CD4-positive, alpha-beta T cell treated with Interleukin-12 subunit alpha and Interleukin-12 subunit beta, for 1 hour (primary cell): ENCODE data around the gene CDC25A.

Experiments
- DNase-seq: peaks from one replicate; pipeline ENCODE4 v3.0.0-alpha.2; 2020

Gene CDC25A

DNA sequence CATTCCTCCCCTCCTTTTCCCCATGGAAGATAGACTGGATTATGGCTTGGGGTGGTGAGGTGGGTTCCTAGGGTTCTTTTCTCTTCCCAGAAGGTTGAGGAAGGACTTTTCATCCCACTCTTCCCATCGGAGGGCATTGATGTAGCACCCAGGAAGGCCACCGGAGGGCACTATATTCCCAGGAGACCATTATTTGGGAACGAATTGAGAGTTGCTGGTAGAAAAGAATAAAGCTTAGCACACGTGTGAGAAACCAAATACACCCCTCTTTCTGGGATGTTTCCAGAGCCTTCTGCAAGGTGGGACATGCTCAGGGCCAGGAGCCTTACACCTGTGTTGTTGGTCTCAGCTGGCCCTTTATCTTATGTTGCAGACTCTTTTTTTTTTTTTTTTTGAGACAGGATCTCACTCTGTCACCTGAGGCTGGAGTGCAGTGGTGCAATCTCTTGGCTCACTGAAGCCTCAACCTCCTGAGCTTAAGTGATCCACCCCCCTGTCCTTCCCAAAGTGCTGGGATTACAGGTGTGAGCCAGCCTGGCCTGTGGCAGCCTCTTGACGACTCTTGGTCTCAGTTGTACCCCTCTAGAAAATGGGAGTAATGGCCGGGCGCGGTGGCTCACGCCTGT lies 6.3 kb upstream of the CDC25A start:
- DNase-seq = peak; percentile 10

GRCh38 chr3:48190911-48191310 lies 2.7 kb upstream of the CDC25A start:
- no peak for DNase-seq

DNA sequence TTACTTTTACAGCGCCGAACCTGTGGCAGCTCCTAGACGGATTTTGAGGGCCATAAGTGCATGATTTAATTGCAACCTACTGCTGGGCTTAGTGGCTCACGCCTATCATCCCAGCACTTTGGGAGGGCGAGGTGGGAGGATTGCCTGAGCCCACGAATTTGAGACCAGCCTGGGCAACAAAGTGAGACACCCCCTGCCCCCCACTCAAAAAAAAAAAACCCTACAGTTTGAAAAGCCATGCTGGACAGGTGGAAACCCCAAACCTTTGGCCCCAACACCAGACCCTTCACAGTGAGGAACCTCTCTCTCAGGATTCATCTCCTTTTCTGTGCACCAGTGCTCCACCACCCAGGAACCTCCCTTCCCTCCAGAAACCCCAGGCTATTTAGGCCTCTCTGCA lies 1.1 kb upstream of the CDC25A start:
- DNase-seq = no peak

GRCh38 chr3:48187579-48188265 lies 495 bp downstream of the CDC25A start:
- DNase-seq = no peak

DNA sequence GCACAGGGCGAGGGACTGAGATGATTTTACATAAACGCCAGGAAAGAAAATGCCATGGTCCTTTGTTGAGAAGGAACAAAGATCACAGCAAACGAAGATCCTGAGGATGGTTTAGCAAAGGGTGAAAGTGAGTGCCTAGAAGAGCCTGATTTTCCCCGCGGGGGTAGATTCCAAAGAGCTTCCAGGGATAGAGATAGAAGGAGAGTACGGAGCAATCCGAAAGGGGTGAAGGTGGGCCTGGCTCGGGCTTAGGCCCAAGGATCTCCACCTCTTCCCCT lies 977 bp downstream of the CDC25A start:
- no peak for DNase-seq

GRCh38 chr3:48186631-48187300 lies 1.5 kb downstream of the CDC25A start:
- DNase-seq = no peak

GRCh38 chr3:48185129-48185528 lies 3.1 kb downstream of the CDC25A start:
- no peak for DNase-seq

DNA sequence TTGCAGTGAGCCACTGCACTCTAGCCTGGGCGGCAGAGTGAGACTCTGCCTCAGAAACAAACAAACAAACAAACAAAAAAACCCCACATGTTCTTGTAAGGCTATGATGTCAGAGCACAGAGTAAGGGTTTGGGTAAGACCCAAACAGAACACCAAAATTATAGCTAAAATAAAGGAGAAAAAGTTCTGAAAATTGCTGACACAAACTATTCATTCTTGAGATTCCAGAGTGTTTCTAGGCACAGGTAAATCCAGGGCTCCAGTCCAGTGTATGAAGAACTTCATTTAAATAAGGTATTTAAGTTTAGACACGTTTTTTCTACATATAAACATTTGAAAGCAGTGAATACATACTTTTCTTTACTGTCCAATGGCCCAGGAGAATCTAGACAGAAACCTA lies 3.9 kb downstream of the CDC25A start:
- no peak for DNase-seq

GRCh38 chr3:48180531-48181253 lies 7.5 kb downstream of the CDC25A start:
- no peak for DNase-seq

- DNase-seq = no peak
Measured at GRCh38 chr3:48180021-48180420, 8.2 kb downstream of the CDC25A start.

DNA sequence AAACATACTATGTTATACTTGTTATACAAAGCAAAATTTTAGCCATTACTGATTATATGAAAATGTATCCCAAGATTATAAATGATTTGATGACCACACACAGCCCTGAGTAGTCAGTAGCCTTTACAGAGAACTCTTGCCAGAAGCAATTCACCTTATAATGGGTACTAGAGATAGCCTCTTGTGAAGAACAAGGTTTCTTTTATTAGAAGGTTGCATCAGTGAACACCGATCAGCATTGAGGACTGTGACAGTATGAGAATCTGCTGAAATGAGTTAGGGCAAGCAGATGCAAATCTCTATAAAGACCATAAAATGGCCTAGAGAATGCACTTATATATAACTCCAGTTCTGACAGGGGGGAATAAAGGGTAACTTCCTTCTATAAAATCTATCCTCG lies 10.1 kb downstream of the CDC25A start:
- no peak for DNase-seq

- peak; percentile 43 for DNase-seq
Measured at GRCh38 chr3:48157950-48158376, 30.3 kb downstream of the CDC25A start.

DNA sequence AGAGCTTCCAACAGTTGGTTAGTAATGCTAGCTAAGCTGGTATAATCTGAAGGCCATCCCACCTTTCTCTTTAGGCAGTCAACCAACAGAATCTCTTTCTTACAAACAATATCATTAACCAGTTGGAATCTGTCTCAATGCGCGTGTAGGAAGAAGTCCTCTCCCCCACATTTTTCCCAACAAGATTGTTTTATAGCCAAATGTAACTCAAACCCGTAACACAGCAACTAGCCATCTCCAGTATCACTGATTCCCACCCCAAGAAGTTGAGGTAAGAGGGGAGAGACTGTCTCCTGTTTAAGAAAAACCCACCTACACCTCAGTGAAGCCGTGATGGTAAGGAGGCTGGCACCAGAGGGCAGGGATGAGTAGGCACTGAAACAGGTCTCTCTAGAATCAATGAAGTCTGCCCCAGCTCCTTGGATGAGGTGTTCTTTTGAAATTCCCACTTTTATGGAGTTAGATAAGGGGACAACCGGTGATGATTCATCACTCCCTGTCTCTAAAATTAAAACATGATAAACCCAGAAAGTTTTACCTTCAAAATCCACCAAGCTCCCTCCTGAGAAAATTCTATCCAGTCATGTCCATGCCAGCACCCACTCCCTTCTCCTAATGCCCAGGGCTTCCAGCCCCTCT lies 30.9 kb downstream of the CDC25A start:
- DNase-seq = no peak

GRCh38 chr3:48156163-48156562 lies 32.1 kb downstream of the CDC25A start:
- DNase-seq = no peak

GRCh38 chr3:48155122-48155521 lies 33.1 kb downstream of the CDC25A start:
- no peak for DNase-seq

GRCh38 chr3:48151807-48152427 lies 36.3 kb downstream of the CDC25A start:
- DNase-seq = no peak

DNA sequence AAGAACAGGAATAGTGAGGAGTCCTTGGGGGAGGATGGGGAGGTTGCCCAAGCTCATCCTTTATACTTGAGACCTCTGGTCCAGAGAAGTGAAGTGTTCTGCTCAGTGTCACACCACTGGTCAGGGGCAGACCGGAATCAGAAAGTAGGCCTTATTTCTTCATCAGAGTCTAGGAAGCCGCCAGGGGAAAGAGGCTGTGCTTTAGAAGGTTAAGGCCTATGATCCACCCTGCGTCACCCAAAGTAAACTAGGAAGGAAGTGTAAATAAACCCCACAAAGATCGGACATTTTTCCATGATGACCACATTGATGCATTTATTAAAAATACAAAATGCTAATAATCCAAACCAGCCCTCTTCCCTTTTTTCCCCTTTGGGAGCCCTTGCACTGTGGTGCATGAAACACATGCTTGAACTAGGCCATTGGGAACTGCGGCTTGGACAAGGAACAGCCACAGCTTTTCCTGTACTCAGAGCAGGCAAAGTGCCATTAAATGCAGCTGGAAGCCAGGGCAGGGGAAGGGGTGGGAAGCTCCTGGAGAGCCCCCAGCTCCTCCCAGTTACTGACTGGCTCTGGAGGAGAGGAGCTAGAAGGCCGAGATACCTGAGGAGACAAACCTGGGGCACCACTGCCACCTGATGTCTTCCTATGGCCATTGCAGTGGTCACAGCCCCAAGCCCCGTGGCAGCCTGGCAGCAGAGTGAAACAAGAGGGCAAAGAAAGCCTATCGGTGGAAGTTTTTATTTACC lies 37.0 kb downstream of the CDC25A start:
- DNase-seq = peak; percentile 56

GRCh38 chr3:48143992-48144391 lies 44.2 kb downstream of the CDC25A start:
- DNase-seq = no peak

DNA sequence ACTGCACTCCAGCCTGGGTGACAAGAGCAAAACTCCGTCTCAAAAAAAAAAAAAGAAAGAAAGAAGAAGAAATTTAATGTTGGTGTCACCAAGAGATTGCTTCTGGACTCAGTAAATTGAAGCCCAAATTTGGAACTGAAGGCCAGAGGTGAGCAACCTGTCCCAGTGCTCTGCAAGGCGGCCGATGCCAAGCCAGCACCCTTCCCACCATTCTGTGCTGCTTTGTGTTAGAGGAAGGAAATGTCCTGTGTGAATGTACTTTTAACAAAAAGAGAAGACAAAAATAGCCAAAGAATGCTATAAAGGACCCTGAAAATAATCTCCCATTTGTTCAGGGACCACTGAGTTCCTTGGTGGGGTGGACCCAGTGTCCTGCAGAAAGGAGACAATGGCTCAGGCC lies 44.6 kb downstream of the CDC25A start:
- DNase-seq = no peak

- DNase-seq = no peak
Measured at GRCh38 chr3:48142316-48142870, 45.8 kb downstream of the CDC25A start.

GRCh38 chr3:48141604-48142137 lies 46.5 kb downstream of the CDC25A start:
- no peak for DNase-seq
